ENCODE results near the gene PLP2. TPM values are rescaled to one million over a fixed set of nuclear protein-coding genes. Genes with fewer than 3 reads are reported as not detected.

The PLP2 gene
- total RNA-seq, 4 donors from 2014 or later: 57.9 to 78.7 (median 67.9) TPM

DNA sequence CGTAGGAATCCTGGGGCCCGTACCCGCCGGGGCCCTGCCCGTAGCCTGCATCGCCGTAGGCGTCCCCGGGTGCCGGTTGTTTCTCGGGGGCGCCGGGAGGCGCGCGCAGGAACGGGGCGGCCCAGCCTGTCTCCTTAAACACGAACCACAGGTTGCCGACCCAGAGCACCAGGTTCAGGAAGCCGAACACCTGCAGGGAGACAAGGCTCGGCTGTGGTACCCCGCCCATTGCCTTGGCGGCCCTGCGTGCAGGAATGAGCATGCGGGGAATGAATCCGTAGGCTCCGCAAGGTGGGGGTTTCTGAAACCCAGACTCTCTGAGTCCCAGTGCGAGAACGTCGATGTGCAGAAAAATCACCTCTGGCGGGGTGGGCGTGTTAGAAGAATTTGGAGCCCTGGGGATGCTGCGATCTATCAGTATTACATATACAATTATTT is 19.9 kb downstream of the PLP2 start:
- 3 to 62% methylated on average over 4 to 6 of the region's 34 CpGs for WGBS, 2 donors (ENCODE audit: low coverage in 1 of 2)
- peak overlapping the region; percentile 80 to 91 (median 90) for H3K27ac ChIP-seq
- TF ChIP-seq POLR2AphosphoS5 (IDR thresholded peaks at IDR 0.05) (no peak), POLR2A (IDR thresholded peaks at IDR 0.05) (no peak), EP300 (IDR thresholded peaks at IDR 0.05) (no peak)
- TF ChIP-seq, protein P1, sequence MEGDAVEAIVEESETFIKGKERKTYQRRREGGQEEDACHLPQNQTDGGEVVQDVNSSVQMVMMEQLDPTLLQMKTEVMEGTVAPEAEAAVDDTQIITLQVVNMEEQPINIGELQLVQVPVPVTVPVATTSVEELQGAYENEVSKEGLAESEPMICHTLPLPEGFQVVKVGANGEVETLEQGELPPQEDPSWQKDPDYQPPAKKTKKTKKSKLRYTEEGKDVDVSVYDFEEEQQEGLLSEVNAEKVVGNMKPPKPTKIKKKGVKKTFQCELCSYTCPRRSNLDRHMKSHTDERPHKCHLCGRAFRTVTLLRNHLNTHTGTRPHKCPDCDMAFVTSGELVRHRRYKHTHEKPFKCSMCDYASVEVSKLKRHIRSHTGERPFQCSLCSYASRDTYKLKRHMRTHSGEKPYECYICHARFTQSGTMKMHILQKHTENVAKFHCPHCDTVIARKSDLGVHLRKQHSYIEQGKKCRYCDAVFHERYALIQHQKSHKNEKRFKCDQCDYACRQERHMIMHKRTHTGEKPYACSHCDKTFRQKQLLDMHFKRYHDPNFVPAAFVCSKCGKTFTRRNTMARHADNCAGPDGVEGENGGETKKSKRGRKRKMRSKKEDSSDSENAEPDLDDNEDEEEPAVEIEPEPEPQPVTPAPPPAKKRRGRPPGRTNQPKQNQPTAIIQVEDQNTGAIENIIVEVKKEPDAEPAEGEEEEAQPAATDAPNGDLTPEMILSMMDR (IDR thresholded peaks at IDR 0.05): no peak
- H3K9me3 ChIP-seq: no peaks in the 10 kb centered on the region
- ATAC-seq: peak; percentile 2
- peaks cover 0 to 27% (median 0%) of the 10 kb centered on the region in 3 donors for H3K4me1 ChIP-seq
- H3K27me3 ChIP-seq: no peaks in the 10 kb centered on the region
- peak overlapping the region; percentile 61 to 65 for H3K4me3 ChIP-seq
- H3K36me3 ChIP-seq: no peaks in the 10 kb centered on the region

DNA sequence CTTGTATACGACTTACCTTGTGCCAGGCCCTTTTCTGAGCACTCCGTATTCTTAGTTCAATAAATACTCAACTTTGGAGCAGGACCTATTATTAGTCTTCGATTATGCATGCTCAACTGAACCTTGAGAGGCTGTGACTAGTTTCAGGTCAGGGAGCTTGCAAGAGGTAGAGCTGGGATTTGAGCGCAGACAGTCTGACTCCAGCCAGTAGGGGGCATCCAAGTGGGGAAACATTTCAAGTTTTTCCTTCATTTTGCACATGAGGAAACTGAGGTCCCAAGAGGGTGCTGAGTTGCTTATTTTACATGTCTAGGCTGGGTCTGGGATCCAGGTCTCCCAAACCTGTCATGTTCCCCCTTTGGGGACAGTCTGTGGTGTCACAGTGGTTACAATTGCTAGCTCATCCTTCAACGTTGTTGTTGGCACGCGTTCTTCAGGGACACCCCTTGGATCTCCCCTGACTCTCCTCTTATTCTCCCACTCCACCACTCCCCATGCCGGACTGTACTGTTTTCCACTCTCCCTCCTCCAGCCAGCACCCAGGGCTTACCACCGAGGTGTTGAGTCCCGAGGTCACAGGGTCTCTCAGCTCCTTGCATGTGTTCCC is 21.1 kb downstream of the PLP2 start:
- Histone ChIP-seq H3K9me3 (no peaks in the 10 kb centered on the region), H3K27me3 (no peaks in the 10 kb centered on the region), H3K27ac (no peak overlapping the region), H3K4me1 (peaks cover 0 to 24% (median 0%) of the 10 kb centered on the region in 3 donors), H3K4me3 (no peak overlapping the region), H3K36me3 (no peaks in the 10 kb centered on the region)
- no peak for ATAC-seq
- 40 to 64% methylated on average over 2 to 6 of the region's 10 CpGs for WGBS, 2 donors (ENCODE audit: low coverage in 1 of 2)
- TF ChIP-seq POLR2AphosphoS5 (IDR thresholded peaks at IDR 0.05) (no peak), EP300 (IDR thresholded peaks at IDR 0.05) (no peak)
- TF ChIP-seq, protein P1 (IDR thresholded peaks at IDR 0.05): peak in 3 of 4 experiments; percentile 32 to 51 (median 33)

DNA sequence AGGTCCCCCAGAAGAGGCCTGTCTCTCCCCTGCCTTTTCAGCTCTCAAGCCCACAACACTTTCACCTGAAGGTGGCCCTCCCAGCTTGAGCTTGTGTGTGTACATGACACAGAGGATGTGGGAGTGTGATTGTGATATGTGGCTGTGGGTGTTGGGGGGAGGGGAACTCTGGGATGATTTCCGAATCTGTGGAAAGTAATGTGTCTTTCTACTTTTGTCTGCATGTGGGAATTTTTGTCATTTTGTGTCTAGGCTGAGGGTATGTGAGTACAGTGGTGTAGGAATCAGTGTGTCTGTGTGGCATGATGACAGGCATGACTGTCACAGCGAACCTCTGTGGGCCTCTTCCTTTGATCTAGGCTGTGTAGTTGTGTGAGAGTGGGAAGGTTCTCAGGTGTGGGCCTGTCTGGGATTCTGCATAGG is 21.9 kb downstream of the PLP2 start:
- Histone ChIP-seq H3K9me3 (no peaks in the 10 kb centered on the region), H3K4me1 (peaks cover 0 to 24% (median 0%) of the 10 kb centered on the region in 3 donors), H3K36me3 (no peaks in the 10 kb centered on the region), H3K27ac (no peak overlapping the region), H3K4me3 (no peak overlapping the region), H3K27me3 (no peaks in the 10 kb centered on the region)
- no peak for ATAC-seq
- no peak for TF ChIP-seq POLR2A (IDR thresholded peaks at IDR 0.05)
- no CpG with 5 or more reads among the region's 2 CpGs for WGBS, 2 donors (ENCODE audit: low coverage in 1 of 2)

DNA sequence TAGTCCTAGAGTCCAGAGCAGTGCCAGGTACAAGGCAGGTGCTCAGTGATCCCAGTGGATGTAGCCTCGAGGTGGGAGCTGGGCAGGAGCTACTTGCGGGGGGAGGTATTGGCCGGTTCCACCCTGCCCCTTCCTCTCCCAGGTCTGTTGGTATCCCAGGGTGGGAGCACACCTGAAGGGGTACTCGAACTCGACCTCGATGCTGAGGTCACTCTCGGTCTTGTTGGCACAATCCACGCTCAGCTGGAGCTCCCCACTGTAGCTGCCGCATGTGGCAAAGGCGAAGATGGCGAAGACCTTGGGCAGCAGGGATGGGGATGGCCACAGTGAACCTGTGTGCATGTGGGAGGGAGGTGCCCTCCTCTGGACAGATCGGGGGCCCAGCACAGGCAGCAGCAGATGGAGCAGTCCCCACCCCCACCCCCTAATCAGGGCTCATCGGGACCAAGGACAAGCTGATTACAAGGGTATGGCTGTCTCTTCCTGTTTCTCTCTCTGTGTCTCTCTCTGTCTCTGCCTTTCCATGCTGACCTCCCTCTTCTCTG is 25.9 kb downstream of the PLP2 start:
- TF ChIP-seq EP300 (IDR thresholded peaks at IDR 0.05) (no peak), POLR2A (IDR thresholded peaks at IDR 0.05) (no peak), POLR2AphosphoS5 (IDR thresholded peaks at IDR 0.05) (no peak)
- TF ChIP-seq, protein P1 (IDR thresholded peaks at IDR 0.05): no peak
- ATAC-seq: no peak
- H3K27ac ChIP-seq: no peak overlapping the region
- WGBS, 2 donors (ENCODE audit: low coverage in 1 of 2): 60% methylated on average over 2 of the region's 13 CpGs; no CpG with 5 or more reads in 1 of the 2 donors
- no peaks in the 10 kb centered on the region for H3K9me3 ChIP-seq
- peaks cover 0 to 15% (median 0%) of the 10 kb centered on the region in 3 donors for H3K4me1 ChIP-seq
- no peaks in the 10 kb centered on the region for H3K27me3 ChIP-seq
- H3K4me3 ChIP-seq: no peak overlapping the region
- no peaks in the 10 kb centered on the region for H3K36me3 ChIP-seq

DNA sequence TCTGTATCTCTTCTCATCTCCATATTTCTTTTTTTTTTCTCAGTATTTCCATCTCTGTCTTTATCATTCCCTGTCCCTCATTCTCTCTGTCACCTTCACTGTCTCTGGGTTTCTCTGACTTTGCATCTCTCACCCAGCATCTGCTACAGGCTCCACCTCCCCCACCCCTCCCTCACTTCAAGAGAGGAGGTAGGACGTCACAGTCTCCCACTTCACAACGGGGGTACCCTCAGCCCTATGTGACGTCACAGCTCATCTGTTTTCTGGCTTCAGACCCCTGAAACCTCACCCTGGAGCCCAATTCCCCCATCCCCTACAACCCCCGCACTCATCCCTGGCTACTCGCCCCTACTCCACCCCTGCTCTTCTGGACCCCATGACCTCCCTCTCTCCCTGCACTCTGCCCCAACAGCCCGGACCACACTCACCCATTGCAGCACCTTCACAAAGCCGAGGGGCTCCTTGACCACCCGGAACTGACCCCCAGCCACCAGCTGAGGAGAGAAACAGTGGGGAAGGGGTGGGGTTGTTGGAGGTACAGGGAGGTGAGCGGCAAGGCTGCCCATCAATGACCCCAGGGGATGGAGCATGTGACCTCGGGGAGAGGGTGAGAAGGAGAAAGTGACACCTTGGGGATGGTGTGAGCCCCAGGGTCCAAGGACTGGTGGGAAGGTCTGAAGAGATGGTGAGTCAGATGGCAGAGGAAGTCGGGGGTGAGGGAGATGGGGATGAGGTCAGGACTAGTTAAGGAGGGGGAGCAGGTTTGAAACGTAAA is 27.0 kb downstream of the PLP2 start:
- no peak for ATAC-seq
- H3K4me3 ChIP-seq: no peak overlapping the region
- H3K4me1 ChIP-seq: peaks cover 0 to 15% (median 0%) of the 10 kb centered on the region in 3 donors
- no peak for TF ChIP-seq EP300 (IDR thresholded peaks at IDR 0.05)
- no peak for TF ChIP-seq POLR2A (IDR thresholded peaks at IDR 0.05)
- TF ChIP-seq, protein P1 (IDR thresholded peaks at IDR 0.05): no peak
- no peak for TF ChIP-seq POLR2AphosphoS5 (IDR thresholded peaks at IDR 0.05)
- no peaks in the 10 kb centered on the region for H3K36me3 ChIP-seq
- no peaks in the 10 kb centered on the region for H3K9me3 ChIP-seq
- H3K27ac ChIP-seq: no peak overlapping the region
- H3K27me3 ChIP-seq: no peaks in the 10 kb centered on the region
- 3 to 34% methylated on average over 4 to 9 of the region's 12 CpGs for WGBS, 2 donors (ENCODE audit: low coverage in 1 of 2)
